GM21360 (cell line): ENCODE measurements around the gene GNB1L.

Experiments
- ATAC-seq: cut with Tn5 transposase; IDR thresholded peaks from one replicate; pipeline ENCODE4 v1.9.1; 2021; ENCODE audit warnings: mild to moderate bottlenecking, moderate library complexity; ENCODE audit not compliant: unreplicated experiment

GNB1L gene

DNA sequence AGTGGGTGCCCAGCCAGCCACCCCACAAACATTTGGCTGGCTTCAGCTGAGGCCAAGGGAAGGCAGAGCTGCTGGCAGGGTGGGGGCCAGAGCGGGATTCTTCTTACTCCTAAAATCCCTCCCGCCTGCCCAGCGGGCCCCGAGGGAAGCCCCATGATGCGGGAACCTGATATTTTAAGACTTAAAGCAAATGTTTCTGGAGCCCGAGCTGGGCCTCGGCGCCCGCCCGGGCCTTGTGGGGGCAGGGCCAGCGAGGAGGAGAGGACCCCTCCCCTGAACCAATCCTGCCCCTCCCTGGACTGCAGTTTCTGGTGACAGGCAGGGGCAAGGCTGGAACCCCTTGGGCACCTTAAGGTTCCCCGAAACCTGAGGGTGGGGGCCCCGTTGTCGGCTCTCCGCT, 114.1 kb downstream of the GNB1L start:
- no peak for ATAC-seq

DNA sequence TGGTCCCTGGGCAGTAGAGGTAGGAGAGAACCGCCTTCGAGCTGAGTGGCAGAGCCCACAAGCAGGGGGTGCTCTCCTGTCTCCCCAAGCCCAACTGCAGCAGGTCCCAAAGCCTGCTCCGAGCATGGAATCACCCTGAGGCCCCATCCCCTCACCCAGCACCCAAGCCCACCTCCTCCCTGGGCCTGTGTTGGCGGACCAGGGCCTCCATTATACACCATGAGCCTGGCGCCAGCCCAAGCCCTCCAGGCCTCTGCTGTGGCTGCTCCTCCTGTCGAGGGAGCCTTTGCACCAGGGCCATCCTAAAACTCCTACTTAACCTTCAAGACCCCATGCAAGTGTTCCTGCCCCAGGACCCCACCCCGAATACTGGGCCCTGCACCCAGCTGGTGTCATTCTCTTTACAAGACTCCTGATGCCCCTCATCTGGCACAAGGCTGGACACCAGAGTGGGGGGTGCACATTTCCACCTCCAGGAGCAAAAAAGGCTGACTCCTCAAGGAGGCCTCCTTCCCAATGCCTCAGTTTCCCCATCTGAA, 114.7 kb downstream of the GNB1L start:
- ATAC-seq, result no peak

DNA sequence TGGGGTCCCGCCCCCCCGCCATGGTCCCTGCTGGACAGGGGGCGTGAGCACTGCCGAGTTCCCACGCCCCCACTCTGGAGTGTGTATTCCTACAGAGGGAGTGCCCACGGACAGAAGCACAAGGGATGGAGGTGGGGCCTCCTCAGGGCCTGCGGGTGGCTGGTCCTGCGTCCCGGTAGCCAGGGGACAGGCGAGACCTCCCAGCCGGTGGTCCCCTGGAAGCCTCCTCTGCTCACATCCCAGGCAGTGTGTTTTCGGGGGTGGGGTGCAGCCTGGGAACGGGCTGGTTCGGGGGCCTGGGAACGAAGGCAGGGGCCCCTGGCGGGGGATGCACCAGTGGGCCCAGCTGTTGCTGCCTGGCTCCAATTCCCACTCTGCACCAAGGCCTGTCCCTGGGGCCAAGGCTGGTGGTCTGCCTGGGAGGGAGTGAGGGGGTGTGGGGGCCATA, 115.2 kb downstream of the GNB1L start:
- no peak for ATAC-seq

DNA sequence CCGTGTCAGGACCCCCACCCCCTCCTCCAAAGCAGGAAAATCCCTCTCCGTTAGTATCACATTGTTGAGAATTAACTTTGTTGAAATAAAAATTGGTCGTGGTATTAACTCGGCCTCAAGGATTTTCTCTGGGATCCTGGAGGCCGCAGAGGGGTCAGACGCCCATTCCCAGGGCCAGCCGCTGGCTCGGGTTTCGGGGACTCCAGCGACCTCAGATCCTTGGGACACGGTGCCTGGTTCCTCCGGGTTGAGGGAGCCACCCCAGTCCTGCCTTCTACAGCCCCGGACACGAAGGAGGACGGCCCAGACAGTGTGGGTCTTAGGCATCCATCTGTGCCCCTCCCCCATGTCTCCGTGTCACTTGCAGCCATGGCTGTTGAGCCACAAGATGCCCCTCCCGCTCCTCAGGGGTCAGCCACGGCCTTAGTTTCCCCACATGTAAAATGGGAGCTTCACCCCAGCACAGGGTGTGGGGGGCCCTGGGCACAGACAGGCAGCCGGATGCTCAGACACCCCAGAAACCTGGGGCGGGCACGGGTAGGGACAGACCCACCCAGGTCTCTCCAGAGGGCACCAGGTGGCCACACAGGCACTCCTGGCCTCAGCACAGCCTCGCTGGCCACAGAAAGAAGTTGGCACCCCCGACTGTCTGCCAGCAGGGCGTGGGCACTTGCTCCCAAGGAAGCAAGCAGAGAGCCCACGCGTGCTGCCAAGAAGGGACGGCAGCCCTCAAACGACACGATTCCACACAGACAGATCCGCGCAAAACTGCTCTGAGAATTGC, 115.8 kb downstream of the GNB1L start:
- ATAC-seq, result no peak

DNA sequence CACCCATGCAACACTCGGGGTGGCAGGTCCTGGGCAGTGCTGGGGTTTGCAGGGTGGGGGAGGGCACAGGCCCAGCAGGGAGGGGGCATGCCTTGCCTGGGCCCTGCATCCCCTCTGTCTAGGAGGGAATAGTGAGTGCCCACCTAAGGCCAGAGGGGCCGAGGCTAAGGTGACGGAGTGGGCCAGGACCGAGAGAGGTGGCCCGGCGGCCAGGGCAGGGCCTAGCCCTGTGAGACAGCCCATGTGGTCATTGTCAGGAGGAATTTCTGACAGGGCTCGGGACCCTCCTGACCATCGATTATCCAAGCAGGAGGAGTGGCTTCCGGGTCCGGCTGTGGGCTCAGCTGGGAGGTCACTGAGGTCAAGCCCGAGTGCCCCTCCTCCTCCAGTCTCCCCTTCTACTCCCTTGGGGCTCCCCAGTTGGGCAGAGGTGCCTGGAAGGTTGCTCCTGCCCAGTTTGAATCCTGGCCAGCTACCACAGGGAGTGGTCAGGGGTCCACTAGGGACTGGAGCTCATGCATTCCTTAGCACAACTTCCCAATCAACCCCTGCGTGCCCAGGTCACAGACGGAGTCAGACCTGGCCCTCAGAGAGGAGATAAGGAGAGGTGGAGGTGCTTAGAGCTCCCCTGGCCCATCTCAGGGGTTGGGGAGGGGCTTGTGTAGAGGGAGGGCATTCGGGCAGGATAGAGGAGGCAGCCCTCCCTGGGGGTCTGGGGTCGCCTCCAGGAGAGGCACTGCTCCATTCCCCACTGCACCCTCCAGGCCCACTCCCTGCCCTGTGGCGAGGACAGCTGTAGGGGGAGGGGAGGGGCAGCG, 116.6 kb downstream of the GNB1L start:
- no peak for ATAC-seq

DNA sequence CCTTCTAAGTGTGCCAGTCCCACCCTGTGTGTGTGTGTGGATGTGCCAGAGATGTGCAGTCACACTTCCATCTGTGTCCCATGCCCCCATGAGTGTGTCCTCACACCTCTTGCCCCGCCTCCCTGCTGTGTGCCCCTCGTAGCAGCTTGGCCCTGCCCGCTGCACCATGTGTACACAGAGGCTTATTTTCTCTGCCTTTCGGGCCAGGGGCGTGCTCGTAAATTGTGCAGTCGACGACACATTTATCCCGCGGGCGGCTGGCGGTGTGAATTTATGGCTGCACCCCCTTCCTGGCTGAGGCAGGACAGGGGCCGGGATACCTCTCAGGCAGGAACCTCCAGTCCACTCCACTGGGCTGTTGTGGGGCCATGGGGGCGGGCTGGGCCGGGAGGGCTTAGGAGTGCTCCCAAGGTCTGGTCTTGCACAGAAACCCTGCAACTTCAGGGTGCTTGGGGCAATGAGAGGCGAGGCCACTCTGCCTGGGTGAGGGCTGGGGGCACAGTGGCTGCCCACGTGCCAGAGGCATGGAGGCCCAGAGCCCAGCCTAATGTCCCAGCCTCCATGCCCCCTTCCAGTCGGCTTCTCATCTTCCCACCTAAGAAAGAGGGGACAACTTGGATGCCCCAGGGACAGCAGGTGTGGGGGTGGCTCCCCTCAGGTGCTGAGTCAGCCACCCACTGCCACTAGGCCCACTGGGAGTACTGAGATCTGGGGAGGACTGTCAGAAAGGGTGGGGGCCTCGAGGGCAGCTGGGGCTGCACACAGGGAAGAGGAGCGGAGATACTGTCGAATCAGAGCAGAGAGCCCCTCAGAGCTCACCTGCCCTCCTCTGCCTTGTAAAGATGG, 118.8 kb downstream of the GNB1L start:
- no peak for ATAC-seq

DNA sequence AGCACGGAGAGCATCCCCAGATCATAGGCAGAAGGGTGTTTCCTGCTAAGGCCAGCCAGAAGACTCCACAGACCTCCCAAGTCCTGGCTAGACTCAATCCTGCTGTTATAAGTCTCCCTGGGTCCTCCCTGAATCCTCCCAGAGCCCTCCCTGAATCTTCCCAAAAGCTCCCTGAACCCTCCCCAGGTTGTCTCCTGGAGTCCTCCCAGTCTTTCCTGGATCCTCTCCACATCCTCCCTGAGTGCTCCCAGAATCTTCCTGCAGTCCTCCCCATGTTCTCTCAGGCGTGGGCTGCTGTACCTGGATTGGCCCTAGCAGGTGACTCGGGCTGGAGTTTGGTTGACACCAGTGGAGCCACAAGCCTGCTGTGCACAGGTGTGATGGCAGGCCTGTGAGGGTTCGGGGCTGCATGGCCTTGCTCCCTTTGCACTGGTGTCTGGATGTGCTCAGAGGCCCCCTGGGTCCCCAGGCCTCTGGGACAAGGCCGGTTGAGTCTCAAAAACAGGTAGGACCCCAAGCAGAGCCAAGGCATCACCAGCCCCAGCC, 119.8 kb downstream of the GNB1L start:
- ATAC-seq, result no peak

DNA sequence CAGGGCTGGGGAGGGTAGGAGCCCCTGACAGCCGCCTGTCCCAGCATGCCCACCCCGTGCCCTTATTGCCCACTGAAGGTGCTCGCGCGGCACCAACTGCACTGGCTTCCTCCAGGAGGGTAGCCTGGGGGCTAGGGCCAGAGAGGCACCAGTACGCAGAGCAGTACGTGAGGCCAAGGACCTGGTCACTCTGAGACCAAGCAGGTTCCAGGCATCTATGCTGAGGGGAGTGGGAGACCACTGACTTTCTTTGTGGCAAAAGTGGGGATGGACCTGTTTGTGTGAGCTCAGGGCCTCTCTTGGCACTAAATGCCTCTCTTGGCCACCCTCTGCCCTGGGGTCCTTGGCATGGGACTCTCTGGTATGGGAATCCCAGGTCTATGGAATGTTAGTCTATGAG, 120.5 kb downstream of the GNB1L start:
- no peak for ATAC-seq

DNA sequence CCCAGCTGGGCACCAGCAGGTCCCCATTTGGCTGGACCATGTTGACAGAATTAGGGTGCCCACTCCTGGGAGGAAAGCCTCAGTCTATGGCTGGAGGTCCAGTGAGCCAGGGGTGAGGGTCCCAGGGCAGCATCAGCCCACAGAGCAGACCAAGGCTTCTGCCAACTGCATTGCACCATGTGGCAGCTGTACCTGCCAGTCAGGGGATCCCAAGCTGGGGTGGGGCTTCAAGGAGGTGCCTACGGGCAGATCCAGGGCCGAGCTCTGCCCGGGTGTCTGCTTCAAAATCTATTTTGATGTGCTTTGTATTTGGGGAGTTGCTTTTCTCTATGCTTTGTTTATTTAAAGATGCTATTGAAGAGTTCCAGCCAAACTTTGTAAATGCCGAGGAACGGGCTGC, 120.9 kb downstream of the GNB1L start:
- no peak for ATAC-seq
